Measurements from ENCODE around the gene ENKUR.

Gene ENKUR

GRCh38 chr10:24938076-24938475 lies 77.9 kb downstream of the ENKUR start:
- FAIRE-seq (no peak), DNase-seq (ENCODE audit: insufficient read length, low spot score) (no peak)
- no peak for TF ChIP-seq POU2F2 (IDR thresholded peaks at IDR 0.05; ENCODE audit: low read depth, low read length)
- TF ChIP-seq POLR2AphosphoS5 (IDR thresholded peaks at IDR 0.05; ENCODE audit: low read depth, low read length): no peak
- TF ChIP-seq SPI1 (IDR thresholded peaks at IDR 0.05; ENCODE audit: low read depth, low read length): no peak
- no peak for TF ChIP-seq TAF1 (IDR thresholded peaks at IDR 0.05; ENCODE audit: low read depth, low read length)
- no peak for TF ChIP-seq PAX5 (IDR thresholded peaks at IDR 0.05; ENCODE audit: insufficient read depth, low read length, severe bottlenecking)
- no peak for TF ChIP-seq POLR2A (IDR thresholded peaks at IDR 0.05; ENCODE audit: low read depth, low read length)

GRCh38 chr10:24935504-24936292 lies 80.3 kb downstream of the ENKUR start:
- no peak for FAIRE-seq

More at GRCh38 chr10:24935504-24936292, 80.3 kb downstream of the ENKUR start:
- no peak for DNase-seq (ENCODE audit: insufficient read length, low spot score)
- no peak for TF ChIP-seq POLR2A (IDR thresholded peaks at IDR 0.05; ENCODE audit: low read depth, low read length)
- TF ChIP-seq POU2F2 (IDR thresholded peaks at IDR 0.05; ENCODE audit: low read depth, low read length): no peak
- TF ChIP-seq POLR2AphosphoS5 (IDR thresholded peaks at IDR 0.05; ENCODE audit: low read depth, low read length): no peak
- TF ChIP-seq SPI1 (IDR thresholded peaks at IDR 0.05; ENCODE audit: low read depth, low read length): no peak
- no peak for TF ChIP-seq TAF1 (IDR thresholded peaks at IDR 0.05; ENCODE audit: low read depth, low read length)
